ENCODE data around the gene CYSLTR2.

Gene CYSLTR2

GRCh38 chr13:48626077-48626449 lies 27.7 kb upstream of the CYSLTR2 start:
- no peak overlapping the region for H3K4me3 ChIP-seq (ENCODE audit: low read depth, low read length)
- DNase-seq (ENCODE audit: low read depth), result no peak
- no peak for TF ChIP-seq CTCF (IDR thresholded peaks at IDR 0.05; ENCODE audit: low read depth, low read length, missing control alignments)

GRCh38 chr13:48626726-48627451 lies 26.8 kb upstream of the CYSLTR2 start:
- TF ChIP-seq CTCF (IDR thresholded peaks at IDR 0.05; ENCODE audit: low read depth, low read length, missing control alignments), result no peak
- no peak for DNase-seq (ENCODE audit: low read depth)
- H3K4me3 ChIP-seq (ENCODE audit: low read depth, low read length), result no peak overlapping the region

- no peak for TF ChIP-seq CTCF (IDR thresholded peaks at IDR 0.05; ENCODE audit: low read depth, low read length, missing control alignments)
- no peak for DNase-seq (ENCODE audit: low read depth)
- no peak overlapping the region for H3K4me3 ChIP-seq (ENCODE audit: low read depth, low read length)
Observed at GRCh38 chr13:48629277-48629676, 24.5 kb upstream of the CYSLTR2 start.

- no peak for TF ChIP-seq CTCF (IDR thresholded peaks at IDR 0.05; ENCODE audit: low read depth, low read length, missing control alignments)
- DNase-seq (ENCODE audit: low read depth), result no peak
- H3K4me3 ChIP-seq (ENCODE audit: low read depth, low read length), result no peak overlapping the region
Observed at GRCh38 chr13:48630291-48630690, 23.4 kb upstream of the CYSLTR2 start.

- H3K4me3 ChIP-seq (ENCODE audit: low read depth, low read length), result no peak overlapping the region
- no peak for DNase-seq (ENCODE audit: low read depth)
- TF ChIP-seq CTCF (IDR thresholded peaks at IDR 0.05; ENCODE audit: low read depth, low read length, missing control alignments), result no peak
Observed at GRCh38 chr13:48630773-48631172, 23.0 kb upstream of the CYSLTR2 start.

- TF ChIP-seq CTCF (IDR thresholded peaks at IDR 0.05; ENCODE audit: low read depth, low read length, missing control alignments), result no peak
- no peak for DNase-seq (ENCODE audit: low read depth)
- no peak overlapping the region for H3K4me3 ChIP-seq (ENCODE audit: low read depth, low read length)
Observed at GRCh38 chr13:48631441-48631840, 22.3 kb upstream of the CYSLTR2 start.

GRCh38 chr13:48633700-48634099 lies 20.0 kb upstream of the CYSLTR2 start:
- no peak for TF ChIP-seq CTCF (IDR thresholded peaks at IDR 0.05; ENCODE audit: low read depth, low read length, missing control alignments)
- H3K4me3 ChIP-seq (ENCODE audit: low read depth, low read length), result no peak overlapping the region
- DNase-seq (ENCODE audit: low read depth), result no peak
